ENCODE data around the gene COX4I2.

DNA sequence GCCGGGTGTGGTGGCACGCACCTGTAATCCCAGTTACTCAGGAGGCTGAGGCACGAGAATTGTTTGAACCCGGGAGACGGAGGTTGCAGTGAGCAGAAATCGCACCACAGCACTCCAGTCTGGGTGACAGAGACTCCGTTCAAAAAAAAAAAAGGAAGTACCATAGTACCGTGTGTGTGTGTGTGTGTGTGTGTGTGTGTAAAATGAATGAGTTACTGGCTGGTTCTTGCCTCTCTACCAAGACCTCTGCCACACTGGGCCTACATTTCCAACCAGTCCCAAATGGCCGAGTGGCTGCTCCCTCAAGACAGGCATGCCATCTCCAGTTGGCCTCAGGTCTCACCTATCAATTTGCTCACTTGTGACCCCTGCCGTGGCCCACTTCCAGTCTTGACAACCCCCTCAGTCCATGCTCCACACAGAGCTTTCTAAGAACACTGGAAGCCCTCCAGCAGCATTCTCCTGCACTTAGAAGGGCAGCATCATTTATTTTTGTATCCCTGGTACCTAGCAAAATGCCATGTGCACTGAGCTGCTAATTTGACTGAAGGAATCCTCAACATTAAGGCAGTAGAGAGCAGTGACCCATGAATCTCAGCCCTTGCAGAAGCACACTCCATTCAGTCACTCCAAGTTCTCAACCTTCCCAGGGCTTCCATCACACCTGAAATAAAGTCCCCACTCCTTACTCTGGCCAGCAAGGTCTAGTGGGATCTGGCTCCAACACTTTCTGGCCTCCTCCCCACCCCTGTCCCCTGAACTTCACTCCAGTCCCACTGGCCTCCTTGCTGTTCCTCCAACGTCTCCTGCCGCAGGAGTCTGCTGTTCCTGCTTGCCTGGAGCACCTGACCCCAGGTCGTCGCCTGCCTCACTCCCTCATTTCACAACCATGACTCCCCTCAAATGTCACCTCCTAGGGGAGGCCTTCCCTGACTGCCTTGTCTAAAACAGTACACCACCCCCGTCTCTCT, 29.9 kb downstream of the COX4I2 start:
- TF ChIP-seq CTCF (conservative IDR thresholded peaks at IDR 0.05; ENCODE audit: low read depth, low read length) (no peak), EZH2 (IDR thresholded peaks at IDR 0.05; ENCODE audit: borderline replicate concordance, low read depth, low read length, poor library complexity, severe bottlenecking) (no peak)

All from A673 (cell line).